Activated CD4-positive, CD25-positive, alpha-beta regulatory T cell treated with anti-CD3 and anti-CD28 coated beads, Interleukin-2, amount 50 U/mL, for 72 hours (primary cell): ENCODE measurements around the gene FADS6.
A peak's percentile ranks its signal among the peaks of the same experiment; 100 is the strongest.
"Not testable (repeated sequence)": the region's sequence is repeated elsewhere in the genome, so short reads cannot be mapped to it uniquely, and the experiment has no call there.

ENCODE experiments used
- DNase-seq: peaks from one replicate; pipeline ENCODE4 v3.0.0; 2021

FADS6 gene

DNA sequence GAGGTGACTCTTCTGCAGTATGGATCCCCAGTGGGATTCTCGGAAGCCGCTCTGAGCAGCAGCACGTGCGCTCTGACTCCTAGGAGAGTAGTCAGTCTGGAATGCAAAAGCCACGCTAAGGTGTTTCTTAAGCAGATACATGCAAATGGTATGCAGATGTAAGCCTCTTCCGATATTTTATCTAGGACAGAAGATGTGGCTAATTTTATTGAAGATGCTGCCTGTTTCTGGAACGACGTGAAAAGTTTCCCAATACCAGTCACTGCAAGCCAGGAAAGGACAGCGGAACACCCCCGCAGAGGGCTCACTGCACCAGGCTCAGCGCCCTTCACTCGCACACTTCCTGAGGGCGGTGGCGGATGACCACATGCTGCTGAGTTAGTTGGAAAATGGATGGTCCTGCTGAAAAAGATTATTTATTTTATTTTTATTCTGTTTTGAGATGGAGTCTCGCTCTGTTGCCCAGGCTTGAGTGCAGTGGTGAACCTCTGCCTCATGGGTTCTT, 10.1 kb downstream of the FADS6 start:
- DNase-seq = no peak

DNA sequence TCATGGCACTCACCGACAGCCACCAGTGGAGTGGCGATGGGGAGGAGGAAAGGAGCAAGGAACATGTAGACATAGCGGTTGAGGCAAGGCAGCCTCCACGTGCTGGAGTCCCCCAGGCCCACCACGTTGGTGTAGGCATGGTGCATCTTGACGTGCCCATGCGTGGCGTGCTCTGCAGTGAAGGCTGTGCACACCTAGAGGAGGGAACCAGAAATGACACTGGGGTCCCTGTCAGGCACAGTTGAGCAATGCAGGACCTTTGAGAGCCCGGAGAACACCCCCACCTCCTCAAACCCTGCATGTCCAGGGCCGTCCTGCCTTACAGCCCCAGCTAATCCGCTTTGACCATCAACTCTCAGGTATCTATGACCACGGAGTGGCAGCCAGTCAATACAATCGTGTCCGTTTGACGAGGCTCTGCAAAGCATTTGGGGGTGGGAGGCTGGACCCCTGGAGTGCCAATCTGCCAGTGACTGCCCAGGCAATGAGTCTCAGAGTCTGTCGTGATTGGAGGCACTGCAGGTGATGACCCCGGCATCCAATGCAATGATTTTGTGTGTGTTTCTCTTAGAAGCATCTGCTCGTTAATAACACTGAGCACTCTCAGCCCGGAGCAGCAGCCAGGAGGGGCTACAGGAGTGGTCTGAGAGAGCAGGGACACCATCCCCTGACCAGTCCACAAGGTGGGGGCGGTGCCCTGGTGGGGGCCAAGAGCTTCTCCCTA, 10.8 kb downstream of the FADS6 start:
- DNase-seq = no peak

DNA sequence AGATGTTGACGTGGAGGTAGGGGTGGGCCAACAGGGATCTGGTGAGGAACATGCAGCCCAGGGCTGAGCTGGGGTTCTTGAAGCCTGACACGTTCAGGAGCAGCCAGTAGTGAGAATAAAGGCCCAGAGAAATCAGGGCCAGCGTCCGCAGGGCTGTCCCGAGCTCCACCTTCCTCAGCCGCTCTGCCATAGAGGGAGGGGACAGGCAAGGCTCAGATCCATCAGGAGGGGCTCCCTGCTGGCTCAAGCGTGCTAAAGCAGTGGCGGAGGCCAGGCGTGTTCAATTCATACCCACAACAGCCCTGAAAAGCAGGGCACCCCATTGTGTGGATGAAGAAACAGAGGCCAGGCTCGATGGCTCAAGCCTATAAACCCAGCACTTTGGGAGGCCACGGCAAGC, 12.4 kb downstream of the FADS6 start:
- no peak for DNase-seq

DNA sequence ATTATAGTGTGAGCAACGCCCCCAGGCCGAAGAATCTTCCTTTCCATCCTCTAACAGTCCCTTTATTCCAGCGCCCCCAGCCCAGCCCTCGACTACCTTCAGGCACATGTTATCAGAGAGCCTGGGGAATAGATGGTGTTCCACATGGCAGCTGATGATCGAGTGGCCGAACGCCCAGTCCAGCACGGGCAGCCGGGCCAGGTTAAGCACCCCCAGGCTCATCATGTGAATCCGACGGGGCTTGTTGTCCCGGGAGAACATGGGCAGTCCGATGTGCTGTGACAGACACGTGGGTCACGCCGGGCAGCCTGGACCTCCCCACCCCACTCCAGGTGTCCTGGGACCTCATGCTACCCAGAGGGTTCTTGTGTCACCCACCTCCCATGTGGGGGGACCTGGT, 14.1 kb downstream of the FADS6 start:
- no peak for DNase-seq

DNA sequence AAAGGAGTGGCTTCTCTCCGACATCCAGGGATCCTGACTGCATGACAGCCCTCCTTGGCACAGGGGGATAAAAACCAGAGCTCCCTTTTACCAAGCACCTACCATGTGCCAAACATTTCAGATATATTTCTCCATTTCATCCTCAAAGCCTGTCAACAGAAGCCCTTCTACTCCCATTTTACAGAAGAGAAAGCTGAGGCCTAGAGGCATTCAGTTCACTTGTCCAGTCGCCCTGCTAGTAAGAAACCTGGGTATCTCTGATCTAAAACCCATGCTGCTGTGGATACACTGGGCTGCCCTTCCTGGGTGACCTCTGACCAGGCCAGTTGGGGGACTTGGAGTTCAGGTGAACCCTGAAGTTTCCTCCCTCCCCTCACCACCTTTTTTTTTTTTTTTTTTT, 14.8 kb downstream of the FADS6 start:
- no peak for DNase-seq

DNA sequence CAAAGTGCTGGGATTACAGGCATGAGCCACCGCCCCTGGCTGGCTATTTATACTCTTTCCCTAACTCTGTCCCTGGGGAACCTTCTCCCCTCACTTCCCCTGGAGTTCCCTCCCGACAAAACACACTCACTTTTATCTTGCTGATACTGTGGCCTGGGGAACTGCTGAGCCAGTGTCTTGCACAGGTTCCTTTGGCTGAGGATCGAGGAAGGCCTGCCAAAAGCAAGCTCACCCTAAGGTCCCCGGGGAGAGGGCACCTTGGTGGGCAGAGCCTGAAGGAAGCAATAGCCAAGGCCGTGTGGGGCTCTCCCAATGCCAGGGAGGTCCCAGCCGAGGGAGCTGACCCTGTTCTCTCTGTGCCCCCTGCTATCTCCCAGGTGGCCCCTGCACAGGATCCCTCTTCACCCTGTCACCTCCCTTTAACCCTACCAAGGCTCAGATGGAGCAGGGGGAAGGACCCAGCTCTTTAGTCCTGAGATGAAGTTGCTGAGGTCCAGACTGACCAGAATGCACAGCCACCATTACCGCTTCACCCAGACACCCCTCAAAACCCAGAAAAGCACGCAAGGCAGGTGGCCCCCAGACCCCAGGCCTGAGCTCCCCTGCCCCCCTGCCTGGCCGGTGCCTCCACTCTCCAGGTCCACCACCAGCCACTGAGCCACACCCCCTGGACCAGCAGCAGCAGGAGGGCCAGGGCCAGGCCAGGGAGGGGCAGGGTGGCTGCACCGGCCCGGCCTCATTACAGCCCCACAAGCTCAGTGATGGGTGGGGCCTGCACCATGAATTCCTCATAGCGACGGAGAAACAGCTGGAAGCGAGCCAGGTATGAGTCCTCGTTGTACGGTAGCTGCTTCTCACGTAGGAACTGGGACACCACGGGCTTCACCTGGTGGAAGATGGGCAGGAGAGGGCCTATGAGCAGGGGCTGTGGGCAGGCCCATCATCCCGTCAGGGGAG, 15.6 kb downstream of the FADS6 start:
- DNase-seq = no peak

DNA sequence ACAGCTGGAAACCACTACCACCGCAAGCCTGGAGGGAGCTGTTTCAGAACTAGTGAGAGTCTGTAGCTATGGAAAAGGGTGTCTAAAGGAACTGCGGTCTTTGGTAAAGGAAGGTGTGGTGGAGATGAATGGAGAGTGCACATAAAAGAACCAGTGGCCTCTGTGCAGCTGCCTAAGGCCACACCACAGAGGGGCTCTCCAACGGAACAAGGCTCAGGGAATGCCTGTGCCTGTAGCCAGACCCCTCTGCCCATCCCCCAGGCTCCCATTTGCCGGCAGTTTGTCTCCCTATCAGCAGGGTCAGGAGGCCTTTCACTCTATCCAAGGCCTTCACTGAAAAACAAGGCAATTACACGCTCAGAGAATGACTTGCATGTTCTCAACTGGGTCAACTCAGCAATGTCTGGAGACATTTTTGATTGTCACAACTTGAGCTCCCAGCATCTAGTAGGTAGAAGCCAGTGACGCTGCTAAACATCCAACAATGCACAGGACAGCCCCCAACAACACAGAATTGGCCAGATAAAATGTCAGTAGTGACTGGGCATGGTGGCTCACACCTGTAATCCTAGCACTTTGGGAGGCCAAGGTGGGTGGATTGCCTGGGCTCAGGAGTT, 17.3 kb downstream of the FADS6 start:
- no peak for DNase-seq

DNA sequence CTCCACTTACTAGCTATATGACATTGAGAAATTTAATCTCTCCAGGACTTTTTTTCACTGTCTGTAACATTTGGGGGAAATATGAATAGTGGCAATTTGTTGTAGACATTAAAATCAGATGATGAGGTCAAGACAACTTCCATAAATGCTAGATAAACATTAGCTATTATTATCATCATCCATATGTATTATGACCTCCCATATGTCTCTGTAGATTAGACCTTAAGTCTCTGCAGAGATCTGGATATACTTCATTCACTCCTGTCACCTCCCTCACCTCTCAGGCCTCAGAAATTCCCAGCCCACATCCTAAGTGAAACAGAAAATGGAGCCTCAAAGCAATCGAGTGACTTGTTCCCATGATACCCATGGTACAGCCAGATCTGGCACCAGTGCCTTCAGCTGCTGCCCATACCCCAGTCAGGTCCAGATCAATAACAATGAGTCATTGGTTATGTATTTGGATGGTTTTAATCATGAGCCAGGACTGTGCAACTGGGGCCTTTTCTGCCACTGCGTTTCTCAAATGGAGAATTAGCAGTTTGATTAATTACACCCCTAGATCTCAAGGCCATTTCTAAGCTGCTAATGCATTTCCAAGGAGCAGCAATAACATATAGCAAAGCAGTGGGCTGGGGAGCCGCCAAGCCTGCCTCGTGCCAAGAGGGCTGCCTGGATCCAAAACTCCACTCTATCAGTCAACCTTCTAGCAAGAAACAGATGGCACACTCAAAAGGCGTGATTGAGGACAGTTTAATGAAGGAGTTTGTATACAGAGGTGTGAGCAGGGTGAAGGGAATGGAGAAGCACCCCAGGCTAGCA, 18.1 kb downstream of the FADS6 start:
- no peak for DNase-seq

DNA sequence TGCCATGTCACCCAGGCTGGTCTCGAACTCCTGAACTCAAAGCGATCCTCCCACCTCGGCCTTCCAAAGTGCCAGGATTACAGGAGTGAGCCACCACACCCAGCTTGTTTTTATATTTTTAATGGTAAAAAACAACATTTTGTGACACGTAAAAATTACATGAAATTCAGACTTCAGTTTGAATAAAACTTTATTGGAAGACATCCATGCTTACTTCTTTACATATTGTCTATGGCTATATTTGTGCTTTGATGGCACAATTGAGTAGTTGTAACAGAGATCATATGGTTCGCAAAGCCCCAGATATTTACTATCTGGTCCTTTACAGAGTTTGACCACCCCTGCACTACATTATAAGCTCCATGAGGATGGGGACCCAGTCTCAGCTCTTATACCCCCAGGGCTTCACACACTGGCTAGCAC, 18.8 kb downstream of the FADS6 start:
- no peak for DNase-seq

DNA sequence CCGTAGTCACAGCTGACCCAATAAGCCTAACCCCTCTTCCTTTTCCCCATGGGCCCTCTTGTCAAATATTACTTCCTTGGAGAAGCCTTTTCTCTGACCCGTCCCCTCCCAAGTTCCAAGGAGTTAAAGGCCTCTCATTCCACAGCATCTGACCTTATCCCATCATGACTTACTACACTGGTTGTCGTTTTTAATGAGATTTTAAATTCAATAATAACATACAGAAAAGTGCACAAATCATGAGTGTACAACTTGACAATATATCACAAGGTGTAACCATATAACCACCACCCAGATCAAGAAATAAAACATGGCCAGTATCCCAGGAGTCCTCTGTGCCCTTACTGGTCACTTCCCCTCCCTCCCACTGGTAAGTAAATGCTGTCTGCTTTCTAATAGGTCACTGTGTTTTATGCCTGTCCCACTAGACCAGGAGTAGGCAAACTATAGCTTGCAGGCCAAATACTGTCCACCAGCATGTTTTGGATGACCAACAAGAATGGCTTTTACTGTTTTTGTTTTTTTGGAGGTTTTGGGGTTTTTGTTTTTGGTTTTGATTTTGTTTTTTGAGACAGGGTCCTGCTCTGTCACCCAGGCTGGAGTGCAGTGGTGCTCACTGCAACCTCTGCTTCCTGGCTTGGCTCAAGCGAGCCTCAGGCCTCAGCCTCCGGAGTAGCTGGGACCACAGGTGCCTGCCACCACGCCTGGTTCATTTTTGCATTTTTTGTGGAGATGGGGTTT, 19.4 kb downstream of the FADS6 start:
- no peak for DNase-seq

DNA sequence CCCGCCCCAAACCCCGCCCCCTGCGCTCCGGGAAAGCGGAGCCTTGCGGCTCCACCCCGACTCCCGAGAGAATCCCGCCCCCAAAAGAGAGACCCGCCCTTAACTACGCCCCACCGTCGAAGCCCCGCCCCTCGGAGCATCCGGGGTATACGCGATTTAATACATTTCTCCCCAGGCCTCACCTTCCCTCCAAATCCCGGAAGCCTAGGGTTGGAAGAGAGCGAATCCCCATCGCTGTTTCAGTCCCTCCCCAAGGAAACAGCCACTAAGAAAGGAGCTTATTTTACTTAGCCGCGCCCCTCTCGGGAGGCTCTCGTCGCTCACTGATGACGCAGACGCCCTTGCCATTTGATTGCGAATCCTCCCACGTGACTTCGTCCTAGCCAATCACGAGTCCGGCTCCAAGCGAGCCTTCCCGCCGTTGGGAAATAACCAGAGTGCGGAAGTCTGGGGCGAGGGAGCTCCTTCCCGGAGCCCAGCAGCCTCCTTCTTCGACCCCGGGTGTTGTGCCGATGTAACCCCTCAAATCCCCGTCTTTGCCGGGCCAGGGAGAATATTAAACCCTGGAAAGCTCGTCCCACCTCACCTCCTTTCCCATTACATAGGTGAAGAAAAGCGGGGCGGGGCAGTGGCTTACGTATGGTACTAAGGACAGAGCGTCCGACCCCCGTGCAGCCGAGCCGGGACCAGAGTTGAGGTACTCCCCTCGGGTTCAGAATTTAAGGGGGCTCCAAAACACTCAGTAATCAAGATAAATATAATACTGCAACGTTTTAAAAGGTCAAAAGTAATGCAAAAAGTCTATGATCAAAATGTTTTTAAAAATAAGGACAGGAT, 20.2 kb downstream of the FADS6 start:
- peak; percentile 95 for DNase-seq

DNA sequence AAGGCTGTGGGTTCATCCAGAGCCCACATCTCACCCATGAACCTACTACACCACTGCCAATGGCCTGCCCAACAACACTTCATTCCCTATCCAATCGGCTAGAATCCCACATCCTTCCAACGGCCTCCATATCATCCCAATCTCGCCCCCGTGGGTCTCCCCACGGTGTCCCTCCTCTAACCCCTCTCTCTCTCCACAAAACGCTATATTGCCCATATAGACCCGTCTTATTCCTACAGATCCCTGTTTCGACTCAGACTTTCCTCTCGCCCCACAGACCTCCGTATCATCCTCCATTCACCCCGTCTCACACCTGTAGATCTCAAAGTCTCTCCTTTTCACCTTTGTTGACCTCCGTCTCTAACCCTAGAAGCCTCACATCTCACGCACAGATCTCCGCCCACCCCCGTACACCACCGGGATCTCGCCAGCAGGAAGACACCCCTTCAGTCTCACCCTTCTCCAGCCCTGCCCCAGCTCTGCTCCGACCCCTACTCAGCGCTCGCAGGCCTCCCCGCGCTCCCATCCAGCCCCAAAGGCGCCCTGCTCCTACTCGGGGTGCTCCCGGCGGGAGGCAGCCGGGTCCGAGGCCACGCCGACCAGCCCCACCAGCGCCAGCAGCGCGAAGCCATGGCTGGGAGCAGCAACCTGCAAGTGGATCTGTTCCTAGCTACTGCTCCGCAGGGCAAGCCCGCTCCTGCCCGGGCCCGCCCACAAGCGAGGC, 21.0 kb downstream of the FADS6 start, which contains the start of gene FDXR:
FDXR (minus strand) TSS at position 682 of the 724 bp plus-strand sequence; CDS start at position 632, 50 bp downstream.
- no peak for DNase-seq

DNA sequence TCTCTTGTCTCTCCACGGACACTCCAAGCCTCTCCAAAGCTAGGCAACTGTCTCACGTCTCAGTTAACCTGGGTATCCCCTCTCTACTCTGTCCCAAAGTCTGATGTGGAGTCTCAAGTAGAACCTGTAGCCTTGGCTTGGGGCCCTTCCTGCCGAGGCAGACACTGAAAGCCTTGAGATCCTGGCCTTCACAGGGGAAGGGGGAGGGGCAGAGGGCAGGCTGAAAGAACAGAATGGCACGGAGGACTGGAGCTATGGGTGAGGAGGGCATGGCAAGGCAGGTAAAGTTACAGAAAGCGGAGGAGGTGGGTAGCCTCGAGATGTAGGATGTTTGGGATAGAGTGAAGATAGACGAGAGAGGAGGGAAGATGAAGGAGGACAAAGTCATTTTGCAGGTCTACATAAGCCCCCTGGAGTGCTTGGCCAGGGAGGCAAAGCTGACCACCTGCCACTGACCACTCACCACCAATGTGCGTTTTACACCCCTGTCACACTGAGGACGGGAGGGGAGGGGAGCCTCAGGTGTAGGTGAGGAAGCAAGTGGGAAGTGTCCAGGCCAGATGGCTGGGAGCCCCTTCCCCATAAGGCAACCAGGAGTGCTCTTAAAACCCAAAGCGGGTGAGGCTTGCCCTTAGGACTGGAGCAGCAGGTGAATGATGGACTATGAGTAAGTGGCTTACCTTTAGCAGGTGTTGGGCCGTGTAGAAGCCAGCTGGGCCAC, 21.9 kb downstream of the FADS6 start:
- no peak for DNase-seq

DNA sequence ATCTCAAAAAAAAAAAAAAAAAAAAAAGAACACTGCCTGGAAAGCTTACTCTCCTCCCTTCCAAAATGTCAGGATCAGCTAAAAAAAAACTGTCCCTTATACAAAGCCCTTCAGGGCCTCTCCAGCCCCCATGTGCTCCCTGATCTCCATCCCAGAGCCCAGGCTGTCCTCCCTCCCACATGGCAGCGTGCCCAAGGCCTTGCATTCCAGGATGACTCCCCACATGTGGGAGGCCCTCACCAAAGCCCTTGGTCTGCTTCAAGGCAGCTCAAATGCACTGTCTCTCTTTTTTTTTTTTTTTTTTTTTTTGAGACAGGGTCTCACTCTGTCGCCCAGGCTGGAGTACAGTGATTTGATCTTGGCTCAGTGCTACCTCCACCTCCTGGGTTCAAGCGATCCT, 22.9 kb downstream of the FADS6 start:
- no peak for DNase-seq

DNA sequence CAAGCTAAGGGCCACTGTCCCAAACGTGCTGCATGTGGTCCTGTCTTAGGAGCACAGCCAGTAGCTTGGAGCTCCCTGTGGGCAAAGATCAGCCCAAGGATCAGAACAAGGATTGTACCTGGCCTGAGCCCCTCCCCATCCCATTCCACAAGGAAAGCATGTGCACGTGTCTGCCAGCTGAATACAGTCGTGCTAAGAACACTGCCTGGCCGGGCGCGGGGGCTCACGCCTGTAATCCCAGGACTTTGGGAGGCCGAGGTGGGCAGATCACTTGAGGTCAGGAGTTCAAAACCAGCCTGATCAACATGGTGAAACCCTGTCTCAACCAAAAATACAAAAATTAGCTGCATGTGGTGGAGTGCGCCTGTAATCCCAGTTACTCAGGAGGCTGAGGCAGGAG, 23.4 kb downstream of the FADS6 start:
- not testable (repeated sequence) for DNase-seq

DNA sequence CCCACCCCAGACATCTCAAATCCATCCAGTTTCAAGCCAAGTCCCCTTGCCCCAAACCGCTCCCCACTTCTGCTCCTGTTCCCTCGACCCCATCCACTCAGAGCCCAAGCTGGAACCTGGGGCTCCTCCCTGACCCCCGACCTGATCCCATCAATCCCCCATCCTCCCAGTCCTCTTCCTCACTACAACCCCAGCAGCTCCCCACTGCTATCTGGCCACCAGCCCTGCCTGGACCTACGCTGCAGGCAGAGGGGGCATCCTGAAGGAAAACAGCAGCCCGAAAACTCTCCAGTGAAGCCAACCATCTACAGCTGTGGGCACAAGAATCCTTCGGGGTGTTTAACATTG, 24.6 kb downstream of the FADS6 start:
- DNase-seq = no peak

DNA sequence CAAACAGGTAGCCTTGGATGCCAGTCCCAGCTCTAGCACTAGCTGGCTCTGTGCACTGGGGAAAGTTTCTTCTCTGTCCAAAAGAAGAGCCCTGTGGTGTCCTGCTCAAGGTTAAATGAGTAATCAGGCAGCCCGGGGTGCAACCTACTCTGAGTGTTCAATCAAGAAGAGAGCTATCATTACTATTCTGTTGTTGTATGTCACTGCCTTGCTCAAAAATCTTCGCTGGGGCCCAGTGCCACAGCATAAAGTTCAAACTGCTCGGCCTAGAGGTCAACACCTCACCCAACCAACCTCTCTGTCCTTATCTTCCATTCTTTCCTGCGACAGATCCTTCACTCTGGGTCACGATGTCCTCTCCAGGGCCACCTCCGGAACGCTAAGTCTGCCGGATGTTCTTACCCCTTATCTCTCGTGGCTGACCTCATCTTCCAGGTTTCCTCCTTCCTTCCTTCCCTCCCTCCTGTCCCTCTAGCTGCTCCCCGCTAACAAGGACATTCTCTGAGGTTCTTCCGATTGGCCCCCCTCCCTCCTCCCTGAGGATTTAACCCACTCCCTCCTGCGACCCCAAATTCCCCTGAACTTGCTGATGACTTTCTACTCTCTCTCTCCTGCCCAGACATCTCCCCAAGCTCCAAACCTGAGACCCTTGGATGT, 25.1 kb downstream of the FADS6 start:
- DNase-seq = no peak

DNA sequence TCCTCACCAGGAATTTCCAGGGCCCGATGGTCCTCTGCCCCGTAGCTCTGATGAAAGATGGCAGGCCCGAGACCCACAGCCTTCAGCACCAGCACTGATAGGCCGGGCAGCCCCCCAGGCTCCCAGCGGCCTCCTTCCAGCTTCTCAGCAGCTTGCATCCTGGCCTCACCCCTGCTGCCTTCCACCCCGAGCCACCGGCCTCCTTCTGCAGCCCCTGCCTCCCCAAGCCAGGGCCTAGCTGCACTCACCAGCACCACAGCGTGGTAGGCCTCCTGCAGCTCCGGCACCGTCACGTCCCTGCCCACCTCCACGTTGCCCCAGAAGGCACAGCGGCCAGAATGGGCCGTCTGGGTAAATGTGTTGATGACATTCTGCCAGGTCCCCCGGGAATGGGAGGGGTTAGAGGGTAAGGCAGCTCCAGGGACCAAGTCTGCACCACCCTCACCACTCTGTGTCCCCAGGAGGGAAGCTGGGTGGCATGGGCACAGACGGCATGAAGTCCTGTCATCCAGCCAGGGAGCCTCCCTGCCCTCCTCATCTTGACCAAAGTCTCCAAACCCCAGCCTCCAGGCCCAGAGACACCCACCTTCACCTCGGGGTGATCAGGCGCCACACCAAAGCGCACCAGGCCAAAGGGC, 27.1 kb downstream of the FADS6 start:
- no peak for DNase-seq
